HepG2 (cell line): Measurements from ENCODE around the gene HLF. TPM values are rescaled to one million over a fixed set of nuclear protein-coding genes. Genes with fewer than 3 reads are reported as not detected.

Source experiments
- ADNP ChIP-seq: sonication (generic); formaldehyde crosslinking; IDR thresholded peaks from 2 replicates; pipeline ENCODE4 v1.4.0; 2020; ENCODE audit warnings: missing genetic modification reagents
- CAMTA2 ChIP-seq: sonication (generic); formaldehyde crosslinking; IDR thresholded peaks from 2 replicates; pipeline ENCODE4 v1.4.0; 2020; ENCODE audit warnings: mild to moderate bottlenecking, missing genetic modification reagents, borderline replicate concordance
- CEBPB ChIP-seq: IDR thresholded peaks from 2 replicates; pipeline ENCODE4 v1.6.1; 2011; ENCODE audit warnings: low read depth, low read length, improper control_type of control experiment, borderline replicate concordance
- CHD4 ChIP-seq: fragments of 200-600 bp; sonication (generic); IDR thresholded peaks from 2 replicates; pipeline ENCODE4 v1.7.0; 2017; ENCODE audit warnings: mild to moderate bottlenecking, low read length, borderline replicate concordance
- DMTF1 ChIP-seq: sonication (generic); formaldehyde crosslinking; IDR thresholded peaks from 2 replicates; pipeline ENCODE4 v1.4.0; 2020; ENCODE audit warnings: mild to moderate bottlenecking, missing genetic modification reagents
- GPBP1L1 ChIP-seq: sonication (generic); formaldehyde crosslinking; IDR thresholded peaks from 2 replicates; pipeline ENCODE4 v1.5.0; 2020; ENCODE audit warnings: mild to moderate bottlenecking, missing genetic modification reagents
- NCOA1 ChIP-seq: sonication (generic); formaldehyde crosslinking; IDR thresholded peaks from 2 replicates; pipeline ENCODE4 v1.9.0; 2021; ENCODE audit warnings: missing genetic modification reagents
- NR3C1 ChIP-seq: sonication (generic); formaldehyde crosslinking; IDR thresholded peaks from 2 replicates; pipeline ENCODE4 v1.4.0; 2020; ENCODE audit warnings: missing genetic modification reagents
- NRL ChIP-seq: sonication (generic); formaldehyde crosslinking; IDR thresholded peaks from 2 replicates; pipeline ENCODE4 v1.5.0; 2020; ENCODE audit warnings: missing genetic modification reagents, mild to moderate bottlenecking, moderate library complexity, borderline replicate concordance
- POGZ ChIP-seq: sonication (generic); formaldehyde crosslinking; IDR thresholded peaks from 2 replicates; pipeline ENCODE4 v1.4.0; 2020; ENCODE audit warnings: mild to moderate bottlenecking, missing genetic modification reagents
- RBM22 ChIP-seq: fragments of 200-400 bp; formaldehyde crosslinking; optimal IDR thresholded peaks from 2 replicates; pipeline ENCODE3; 2017; ENCODE audit warnings: mild to moderate bottlenecking, low read length, moderate library complexity
- SIX1 ChIP-seq: sonication (generic); formaldehyde crosslinking; IDR thresholded peaks from 2 replicates; pipeline ENCODE4 v1.4.0; 2020; ENCODE audit warnings: missing genetic modification reagents, borderline replicate concordance
- SOX5 ChIP-seq: IDR thresholded peaks from 2 replicates; pipeline ENCODE4 v1.6.1; 2016; ENCODE audit warnings: borderline replicate concordance
- THAP11 ChIP-seq: IDR thresholded peaks from 2 replicates; pipeline ENCODE4 v1.6.1; 2016; ENCODE audit warnings: missing biosample characterization, missing genetic modification reagents
- ZBTB39 ChIP-seq: sonication (generic); formaldehyde crosslinking; IDR thresholded peaks from 2 replicates; pipeline ENCODE4 v1.5.0; 2020; ENCODE audit warnings: missing genetic modification reagents
- ZHX1 ChIP-seq: sonication (generic); formaldehyde crosslinking; IDR thresholded peaks from 2 replicates; pipeline ENCODE4 v1.8.1; 2022; ENCODE audit warnings: low read depth, mild to moderate bottlenecking, missing genetic modification reagents
- ZNF552 ChIP-seq: sonication (generic); formaldehyde crosslinking; IDR thresholded peaks from 2 replicates; pipeline ENCODE4 v1.9.0; 2022; ENCODE audit warnings: missing genetic modification reagents, mild to moderate bottlenecking, borderline replicate concordance
- ZNF710 ChIP-seq: sonication (generic); formaldehyde crosslinking; IDR thresholded peaks from 2 replicates; pipeline ENCODE4 v1.5.0; 2020; ENCODE audit warnings: mild to moderate bottlenecking, missing genetic modification reagents, borderline replicate concordance
- ZSCAN12 ChIP-seq: sonication (generic); formaldehyde crosslinking; IDR thresholded peaks from 2 replicates; pipeline ENCODE4 v1.9.0; 2021; ENCODE audit warnings: mild to moderate bottlenecking, missing genetic modification reagents
- polyA plus RNA-seq, 8 experiments: library from polyadenylated mRNA; depleted of rRNA in 3 of 8; stranded (reverse) in 7 of 8; unstranded in 1 of 8; fragments of >200 nt; fragmentation: Illumina TruSeq in 4 of 8; extraction: Trizol in 4 of 8; gene quantifications; 2 replicates each; pipeline versions ENCODE4 v1.2.1 to v1.2.3, GENCODE V29; 2011 to 2016; ENCODE audit warnings: low read depth in 4 of 8, missing spikeins in 1 of 8, mixed read lengths in 1 of 8; ENCODE audit not compliant: insufficient read depth in 1 of 8
- total RNA-seq, 5 experiments: library from RNA; depleted of rRNA; stranded (reverse); fragments of >200 nt; fragmentation: Illumina TruSeq; extraction: Trizol; gene quantifications; 2 replicates each; pipeline ENCODE4 v1.2.3, GENCODE V29; 2016; ENCODE audit warnings: low read depth in 1 of 5

Gene HLF
- total and polyA plus RNA-seq, 2 of the 13 experiments (the other 11 are each of a cell fraction or from before 2014, with no cell fraction given) = 202 to 346 TPM

- TF ChIP-seq GPBP1L1 (CRISPR knock-in tag) (no peak), NRL (CRISPR knock-in tag) (peak; percentile 77; the same call in 1 of the 2 replicates), ADNP (CRISPR knock-in tag) (no peak), SIX1 (CRISPR knock-in tag) (no peak), ZSCAN12 (peak; percentile 94), ZNF552 (peak; percentile 19), DMTF1 (no peak), SOX5 (peak; percentile 73), CEBPB (no peak), THAP11 (peak; percentile 70), RBM22 (no peak), ZNF710 (CRISPR knock-in tag) (peak; percentile 91), CHD4 (no peak), NCOA1 (no peak), NR3C1 (CRISPR knock-in tag) (no peak), POGZ (CRISPR knock-in tag) (peak; percentile 97), ZBTB39 (CRISPR knock-in tag) (peak; percentile 71; the same call in 1 of the 2 replicates), CAMTA2 (CRISPR knock-in tag) (peak; percentile 88), ZHX1 (CRISPR knock-in tag) (0 out of 2 replicates have a peak, but pooled peaks have one; percentile 42)
These were observed 26.4 kb upstream of the HLF start (continued) for GRCh38 chr17:55238179-55238930.
